K562 (cell line): ENCODE data around the gene CALM3. TPM values are rescaled to one million over a fixed set of nuclear protein-coding genes. Genes with fewer than 3 reads are reported as not detected.
"Not testable (repeated sequence)": the region's sequence is repeated elsewhere in the genome, so short reads cannot be mapped to it uniquely, and the experiment has no call there.

Experiments used
- CBFA2T2 ChIP-seq: fragments of 450-650 bp; conservative IDR thresholded peaks from 2 replicates; pipeline ENCODE4 v1.6.1; 2017; ENCODE audit warnings: mild to moderate bottlenecking
- CTBP1 ChIP-seq: fragments of 450-650 bp; IDR thresholded peaks from 2 replicates; pipeline ENCODE4 v1.6.1; 2016; ENCODE audit warnings: borderline replicate concordance
- EP300 ChIP-seq: IDR thresholded peaks from 2 replicates; pipeline ENCODE4 v1.6.1; 2012; ENCODE audit warnings: low read length, improper control_type of control experiment
- ESRRA ChIP-seq: fragments of 450-650 bp; IDR thresholded peaks from 2 replicates; pipeline ENCODE4 v1.6.1; 2014; ENCODE audit warnings: low read depth, mild to moderate bottlenecking, moderate library complexity, borderline replicate concordance
- GATA2 ChIP-seq: sonication (generic); formaldehyde crosslinking; IDR thresholded peaks from 2 replicates; pipeline ENCODE4 v1.4.0; 2020; ENCODE audit warnings: mild to moderate bottlenecking, missing genetic modification reagents
- HDAC2 ChIP-seq: fragments of 450-650 bp; IDR thresholded peaks from 2 replicates; pipeline ENCODE4 v1.6.1; 2016; ENCODE audit warnings: mild to moderate bottlenecking
- HLTF ChIP-seq: fragments of 450-650 bp; IDR thresholded peaks from 2 replicates; pipeline ENCODE4 v1.6.1; 2016
- HMBOX1 ChIP-seq: sonication (generic); IDR thresholded peaks from 2 replicates; pipeline ENCODE4 v1.6.1; 2016
- KAT8 ChIP-seq: fragments of 450-650 bp; IDR thresholded peaks from 2 replicates; pipeline ENCODE4 v1.6.1; 2016; ENCODE audit warnings: low read depth, mild to moderate bottlenecking
- L3MBTL2 ChIP-seq: fragments of 450-650 bp; IDR thresholded peaks from 2 replicates; pipeline ENCODE4 v1.6.1; 2016; ENCODE audit warnings: mild to moderate bottlenecking, moderate library complexity
- LEF1 ChIP-seq: fragments of 450-650 bp; IDR thresholded peaks from 2 replicates; pipeline ENCODE4 v1.6.1; 2016; ENCODE audit warnings: mild to moderate bottlenecking
- MECOM ChIP-seq: fragments of 250-450 bp; sonication (Bioruptor Pico); IDR thresholded peaks from 2 replicates; pipeline ENCODE4 v1.8.0; 2022; ENCODE audit warnings: inconsistent platforms
- MEIS2 ChIP-seq: fragments of 450-650 bp; IDR thresholded peaks from 2 replicates; pipeline ENCODE4 v1.6.1; 2014; ENCODE audit warnings: mild to moderate bottlenecking; ENCODE audit not compliant: partially characterized antibody
- RNF2 ChIP-seq: sonication (generic); IDR thresholded peaks from 2 replicates; pipeline ENCODE4 v1.6.1; 2016
- TCF7 ChIP-seq: sonication (generic); IDR thresholded peaks from 2 replicates; pipeline ENCODE4 v1.6.1; 2016; ENCODE audit warnings: antibody characterized with exemption, borderline replicate concordance
- TRIM24 ChIP-seq, 2 experiments: fragments of 450-650 bp; IDR thresholded peaks; 2 replicates each; pipeline ENCODE4 v1.6.1; 2016
- USF1 ChIP-seq: sonication (generic); formaldehyde crosslinking; IDR thresholded peaks from 2 replicates; pipeline ENCODE4 v1.9.0; 2022; ENCODE audit warnings: mild to moderate bottlenecking, missing genetic modification reagents
- USF2 ChIP-seq: sonication (generic); formaldehyde crosslinking; IDR thresholded peaks from 2 replicates; pipeline ENCODE4 v1.5.0; 2020; ENCODE audit warnings: missing genetic modification reagents
- ZNF175 ChIP-seq: fragments of 200-800 bp; sonication (Bioruptor generic); IDR thresholded peaks from 2 replicates; pipeline ENCODE4 v1.6.1; 2016; ENCODE audit warnings: low read depth, mild to moderate bottlenecking, missing genetic modification characterization, missing compliant biosample characterization
- ZNF592 ChIP-seq: fragments of 450-650 bp; IDR thresholded peaks from 2 replicates; pipeline ENCODE4 v1.6.1; 2017; ENCODE audit warnings: antibody characterized with exemption, mild to moderate bottlenecking
- polyA plus RNA-seq, 8 experiments: library from polyadenylated mRNA; depleted of rRNA in 4 of 8; stranded (reverse) in 5 of 8; unstranded in 3 of 8; fragments of >200 nt; fragmentation: Nextera tagmentation in 2 of 8; fragmentation: Illumina TruSeq in 1 of 8; extraction: Ambion mirVana in 2 of 8; extraction: Trizol in 1 of 8; gene quantifications; 2 replicates each; pipeline versions ENCODE4 v1.2.1 to v1.2.3, GENCODE V29; 2011 to 2014; ENCODE audit warnings: inconsistent platforms in 1 of 8, missing spikeins in 1 of 8
- total RNA-seq, 7 experiments: library from RNA; depleted of rRNA in 6 of 7; stranded (reverse); fragments of >200 nt in 6 of 7; fragmentation: Illumina TruSeq in 2 of 7; extraction: Trizol in 2 of 7; gene quantifications; 2 replicates each; pipeline versions ENCODE4 v1.2.1 to v1.2.3, GENCODE V29; 2011 to 2021; ENCODE audit warnings: low replicate concordance in 1 of 7
- TF ChIP-seq, protein P1 (sequence below), 2 experiments: fragments of 450-650 bp in 1 of 2; sonication (generic) in 1 of 2; formaldehyde crosslinking in 1 of 2; IDR thresholded peaks in 1 of 2; conservative IDR thresholded peaks in 1 of 2; 2 replicates each; pipeline versions ENCODE4 v1.6.1 to v1.8.1; 2016 to 2023; ENCODE audit warnings: mild to moderate bottlenecking in 2 of 2, moderate library complexity in 2 of 2, inconsistent platforms in 1 of 2, missing genetic modification reagents in 1 of 2

The CALM3 gene
- total and polyA plus RNA-seq, 9 of the 15 experiments (the other 6 are each of a cell fraction or from before 2014, with no cell fraction given): 34.6 to 350 (median 156) TPM

GRCh38 chr19:46628970-46629369 lies 27.8 kb downstream of the CALM3 start (continued):
- peak; percentile 70 for TF ChIP-seq CBFA2T2
- TF ChIP-seq HLTF: 0 out of 2 replicates have a peak, but pooled peaks have one; percentile 46
- TF ChIP-seq GATA2 (CRISPR knock-in tag): peak; percentile 38; the same call in 1 of the 2 replicates
- peak; percentile 56; the same call in 1 of the 2 replicates for TF ChIP-seq RNF2
- TF ChIP-seq MECOM (CRISPR knock-in tag): 0 out of 2 replicates have a peak, but pooled peaks have one; percentile 46
- 0 out of 2 replicates have a peak, but pooled peaks have one; percentile 30 for TF ChIP-seq ZNF592
- TF ChIP-seq EP300: peak; percentile 58; the same call in 1 of the 2 replicates
- peak; percentile 45; the same call in 1 of the 2 replicates for TF ChIP-seq ZNF175
- TF ChIP-seq HMBOX1: peak; percentile 66; the same call in 1 of the 2 replicates
- peak; percentile 82 for TF ChIP-seq KAT8
- peak; percentile 70 for TF ChIP-seq L3MBTL2
- peak; percentile 74 for TF ChIP-seq USF2 (CRISPR knock-in tag)
- TF ChIP-seq TCF7: peak; percentile 98
- TF ChIP-seq MEIS2: peak; percentile 31
- peak; percentile 80 for TF ChIP-seq ESRRA
- peak in 1 of 2 experiments; percentile 51; a peak in 2 of 4 replicates for TF ChIP-seq TRIM24 (IDR thresholded peaks at IDR 0.05)
- TF ChIP-seq LEF1: peak; percentile 98
- TF ChIP-seq CTBP1: peak; percentile 39; the same call in 1 of the 2 replicates
- TF ChIP-seq, protein P1, sequence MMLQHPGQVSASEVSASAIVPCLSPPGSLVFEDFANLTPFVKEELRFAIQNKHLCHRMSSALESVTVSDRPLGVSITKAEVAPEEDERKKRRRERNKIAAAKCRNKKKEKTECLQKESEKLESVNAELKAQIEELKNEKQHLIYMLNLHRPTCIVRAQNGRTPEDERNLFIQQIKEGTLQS (IDR thresholded peaks at IDR 0.05): 0 out of 2 replicates have a peak, but pooled peaks have one; percentile 10
- TF ChIP-seq, protein P1 (CRISPR knock-in tag; conservative IDR thresholded peaks at IDR 0.05): not testable (repeated sequence)
- peak; percentile 86 for TF ChIP-seq USF1 (CRISPR knock-in tag)
- 0 out of 2 replicates have a peak, but pooled peaks have one; percentile 43 for TF ChIP-seq HDAC2
